WERI-Rb-1 (cell line): ENCODE data around the gene SPATA46.

Experiments
- DNase-seq: peaks from one replicate; pipeline ENCODE4 v3.0.0-alpha.2; 2020
- H3K27ac ChIP-seq: fragments of 250-450 bp; sonication (Bioruptor Pico); 2 replicates; pipeline ENCODE4 v1.5.1; 2020; ENCODE audit warnings: mild to moderate bottlenecking, moderate library complexity
- H3K27me3 ChIP-seq: fragments of 250-450 bp; sonication (Bioruptor Pico); 2 replicates; pipeline ENCODE4 v1.5.1; 2021; ENCODE audit warnings: mild to moderate bottlenecking, low read depth, moderate library complexity; ENCODE audit not compliant: insufficient read depth, severe bottlenecking
- H3K36me3 ChIP-seq: fragments of 250-450 bp; sonication (Bioruptor Pico); 2 replicates; pipeline ENCODE4 v1.5.1; 2020; ENCODE audit warnings: mild to moderate bottlenecking, moderate library complexity
- H3K4me3 ChIP-seq: 2 replicates; pipeline ENCODE4 v1.5.1; 2011; ENCODE audit warnings: low read depth, mild to moderate bottlenecking, control low read depth, low read length
- H3K9me3 ChIP-seq: fragments of 250-450 bp; sonication (Bioruptor Pico); 2 replicates; pipeline ENCODE4 v1.5.1; 2021; ENCODE audit warnings: mild to moderate bottlenecking, moderate library complexity; ENCODE audit not compliant: severe bottlenecking
- TF ChIP-seq, protein P1 (sequence below): IDR thresholded peaks from 2 replicates; pipeline ENCODE4 v1.5.1; 2011; ENCODE audit warnings: low read depth, mild to moderate bottlenecking, control low read depth, inconsistent platforms, low read length

The SPATA46 gene

DNA sequence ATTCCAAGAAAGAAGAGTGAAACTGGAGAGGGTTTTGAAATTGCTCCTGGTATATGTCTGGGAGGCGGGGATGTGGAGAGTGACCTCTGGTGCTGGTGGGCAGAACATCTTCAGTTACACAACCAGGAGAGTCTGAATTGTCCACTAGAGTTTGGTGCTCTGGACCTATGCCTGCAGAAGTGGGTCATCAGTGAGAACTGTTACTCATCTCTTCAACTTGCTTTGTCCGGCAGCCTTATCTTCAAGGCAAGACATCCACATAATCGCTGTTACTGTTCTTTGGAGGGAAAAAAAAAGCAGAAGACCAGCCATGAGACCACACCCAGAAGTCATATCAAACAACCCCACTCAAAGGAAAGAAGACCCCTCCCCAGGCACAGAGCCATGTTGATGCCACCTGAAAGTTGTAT, 20.4 kb upstream of the SPATA46 start:
- Histone ChIP-seq H3K27me3 (no peaks in the 10 kb centered on the region), H3K36me3 (no peaks in the 10 kb centered on the region), H3K9me3 (no peaks in the 10 kb centered on the region), H3K4me3 (no peak overlapping the region), H3K27ac (no peak overlapping the region)
- TF ChIP-seq, protein P1, sequence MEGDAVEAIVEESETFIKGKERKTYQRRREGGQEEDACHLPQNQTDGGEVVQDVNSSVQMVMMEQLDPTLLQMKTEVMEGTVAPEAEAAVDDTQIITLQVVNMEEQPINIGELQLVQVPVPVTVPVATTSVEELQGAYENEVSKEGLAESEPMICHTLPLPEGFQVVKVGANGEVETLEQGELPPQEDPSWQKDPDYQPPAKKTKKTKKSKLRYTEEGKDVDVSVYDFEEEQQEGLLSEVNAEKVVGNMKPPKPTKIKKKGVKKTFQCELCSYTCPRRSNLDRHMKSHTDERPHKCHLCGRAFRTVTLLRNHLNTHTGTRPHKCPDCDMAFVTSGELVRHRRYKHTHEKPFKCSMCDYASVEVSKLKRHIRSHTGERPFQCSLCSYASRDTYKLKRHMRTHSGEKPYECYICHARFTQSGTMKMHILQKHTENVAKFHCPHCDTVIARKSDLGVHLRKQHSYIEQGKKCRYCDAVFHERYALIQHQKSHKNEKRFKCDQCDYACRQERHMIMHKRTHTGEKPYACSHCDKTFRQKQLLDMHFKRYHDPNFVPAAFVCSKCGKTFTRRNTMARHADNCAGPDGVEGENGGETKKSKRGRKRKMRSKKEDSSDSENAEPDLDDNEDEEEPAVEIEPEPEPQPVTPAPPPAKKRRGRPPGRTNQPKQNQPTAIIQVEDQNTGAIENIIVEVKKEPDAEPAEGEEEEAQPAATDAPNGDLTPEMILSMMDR = peak; percentile 39; the same call in 1 of the 2 replicates
- no peak for DNase-seq

DNA sequence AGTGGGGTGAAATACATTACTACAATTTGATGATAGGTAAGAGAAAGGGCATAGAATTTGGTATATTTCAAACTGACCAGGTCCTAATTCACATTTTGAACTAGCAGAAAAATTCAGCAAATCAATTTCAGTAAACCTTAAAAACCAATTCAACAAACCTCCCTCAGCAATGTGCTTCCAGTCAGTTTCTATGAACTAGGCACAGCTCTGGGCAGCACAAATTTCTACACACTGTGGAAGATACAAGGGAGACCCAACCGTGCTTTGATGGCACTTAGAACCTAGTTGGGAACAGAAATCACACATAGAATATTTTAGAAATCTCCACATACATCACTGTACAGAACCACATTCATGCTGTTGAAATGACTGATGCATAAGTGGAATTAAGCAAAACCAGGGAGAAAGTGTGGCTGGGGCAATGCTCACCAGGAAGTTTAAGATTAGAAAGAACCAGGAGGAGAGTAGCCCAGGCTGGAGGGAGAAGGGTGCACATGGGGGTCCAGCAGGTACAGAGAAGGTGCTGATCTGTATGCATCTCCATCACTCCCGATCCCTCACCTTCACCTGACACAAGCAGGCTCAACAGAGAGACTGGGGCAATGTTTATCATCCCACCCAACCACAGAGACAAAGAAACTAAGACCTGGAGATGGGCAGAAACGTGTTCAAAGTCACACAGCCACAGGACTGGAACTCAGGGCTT, 19.7 kb upstream of the SPATA46 start:
- DNase-seq = no peak
- TF ChIP-seq, protein P1 = no peak
- Histone ChIP-seq H3K27me3 (peaks cover 3% of the 10 kb centered on the region), H3K36me3 (no peaks in the 10 kb centered on the region), H3K27ac (no peak overlapping the region), H3K4me3 (no peak overlapping the region), H3K9me3 (no peaks in the 10 kb centered on the region)

DNA sequence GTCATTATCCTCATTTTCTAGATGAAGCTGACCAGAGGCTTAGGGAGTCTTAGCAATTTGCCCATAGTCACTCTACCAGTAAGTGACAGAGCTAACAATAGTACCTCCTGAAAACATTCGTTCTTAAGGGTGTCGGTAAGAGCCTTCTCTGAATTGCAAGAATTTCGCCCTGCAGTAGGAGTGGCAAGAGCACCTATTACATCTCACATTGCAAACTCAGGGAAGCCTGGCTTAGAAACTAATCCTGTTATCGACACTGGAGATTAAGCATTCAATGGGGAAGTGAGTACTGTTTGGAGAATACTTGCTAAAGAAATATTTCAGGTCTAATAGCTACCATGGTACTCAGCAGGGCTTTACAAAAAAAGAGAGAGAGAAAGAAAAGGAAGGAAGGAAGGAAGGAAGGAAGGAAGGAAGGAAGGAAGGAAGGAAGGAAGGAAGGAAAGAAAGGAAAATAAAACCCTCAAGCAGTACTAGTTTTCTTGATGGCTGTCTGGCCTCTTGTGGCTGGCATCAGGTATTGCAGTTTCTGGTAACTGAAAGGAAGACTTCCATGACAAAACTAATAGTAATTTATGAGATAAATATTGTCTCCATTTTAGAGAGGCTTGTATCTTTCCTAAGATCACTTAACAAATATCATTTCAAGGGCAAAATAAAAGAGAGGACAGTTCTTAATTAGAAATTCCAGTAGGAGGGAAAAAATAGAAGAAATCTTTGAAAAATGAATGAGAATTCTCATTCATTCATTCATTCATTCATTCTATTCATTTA, 15.3 kb upstream of the SPATA46 start:
- DNase-seq = peak; percentile 67
- no peak overlapping the region for H3K27ac ChIP-seq
- no peak overlapping the region for H3K4me3 ChIP-seq
- H3K27me3 ChIP-seq = peaks cover 25% of the 10 kb centered on the region
- no peaks in the 10 kb centered on the region for H3K36me3 ChIP-seq
- no peaks in the 10 kb centered on the region for H3K9me3 ChIP-seq
- TF ChIP-seq, protein P1 = peak; percentile 82

DNA sequence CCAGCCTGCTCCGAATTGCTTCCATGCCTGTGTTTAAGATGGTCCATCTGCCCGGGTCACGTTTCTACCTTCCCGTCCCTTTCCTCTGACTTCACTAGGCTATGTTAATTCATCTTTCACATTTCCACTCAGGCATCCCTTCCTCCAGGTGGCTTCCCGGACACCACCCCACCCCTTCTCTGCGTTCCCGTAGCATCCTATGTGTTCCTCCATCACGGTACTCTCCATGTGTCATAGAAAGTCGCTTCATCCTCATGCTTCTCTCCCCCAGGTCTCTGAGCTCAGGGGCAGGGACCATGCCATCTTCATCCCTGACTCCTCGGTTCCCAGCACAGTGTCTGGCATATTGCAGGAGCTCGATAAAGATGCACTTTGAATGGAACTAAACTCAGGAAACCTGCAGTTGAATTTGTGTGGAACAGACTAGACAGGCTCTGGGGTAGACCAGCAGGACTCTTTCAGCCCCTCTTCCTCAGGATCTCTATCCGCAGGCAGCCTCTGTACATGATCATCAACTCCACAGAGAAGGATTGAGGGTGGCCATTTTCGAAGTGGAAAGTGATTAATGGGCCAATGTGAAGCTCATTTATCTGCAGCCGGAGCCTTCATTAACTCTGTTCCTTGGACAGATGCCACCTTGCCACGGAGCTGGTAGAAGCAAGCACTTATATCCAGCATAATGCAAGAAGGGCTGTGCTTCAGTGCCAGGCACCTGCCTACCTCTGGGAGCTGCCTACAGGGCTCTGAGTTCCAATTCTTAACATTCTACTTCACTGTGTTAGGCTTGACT, 13.9 kb upstream of the SPATA46 start:
- no peak for DNase-seq

DNA sequence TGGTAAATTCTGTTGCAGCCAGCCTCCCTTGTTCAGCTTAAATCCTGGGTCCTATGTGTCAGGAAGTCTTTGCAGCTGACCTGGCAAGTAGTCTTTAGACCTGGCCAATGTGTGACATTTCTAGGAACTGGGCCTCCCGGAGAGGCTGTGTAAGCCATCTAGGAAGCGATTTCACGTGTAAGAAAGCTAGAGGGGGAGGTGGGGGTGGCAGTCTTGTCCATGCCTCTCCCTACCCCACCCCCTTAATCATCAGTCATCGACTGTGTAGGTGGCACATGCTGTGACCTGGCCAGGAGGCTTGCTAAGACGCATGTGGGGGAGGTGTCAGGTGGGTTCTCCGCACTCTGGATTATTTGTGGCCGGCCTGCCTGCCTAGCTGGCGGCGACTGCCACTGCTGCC, 13.3 kb upstream of the SPATA46 start:
- Histone ChIP-seq H3K27ac (no peak overlapping the region), H3K4me3 (no peak overlapping the region), H3K27me3 (peaks cover 25% of the 10 kb centered on the region), H3K36me3 (no peaks in the 10 kb centered on the region), H3K9me3 (no peaks in the 10 kb centered on the region)
- TF ChIP-seq, protein P1 = no peak
- peak; percentile 45 for DNase-seq

More for the DNA sequence above, 13.9 kb upstream of the SPATA46 start:
- H3K4me3 ChIP-seq = no peak overlapping the region
- H3K27me3 ChIP-seq = peaks cover 25% of the 10 kb centered on the region
- no peaks in the 10 kb centered on the region for H3K36me3 ChIP-seq
- no peaks in the 10 kb centered on the region for H3K9me3 ChIP-seq
- H3K27ac ChIP-seq = no peak overlapping the region
- TF ChIP-seq, protein P1 = no peak
